Astrocyte of the cerebellum (primary cell): ENCODE results near the gene ASPG.

Experiments used
- DNase-seq: peaks from one replicate; pipeline ENCODE4 v3.0.0-alpha.2; 2011; ENCODE audit warnings: low read depth
- H3K4me3 ChIP-seq: 2 replicates; pipeline ENCODE4 v1.5.1; 2011; ENCODE audit warnings: mild to moderate bottlenecking, low read depth, low read length, moderate library complexity
- in situ Hi-C: cut with HindIII; loops from 2 replicates; pipeline ENCODE4 v1.10.0; 2017; ENCODE audit warnings: low sequenced_read_pairs
- TF ChIP-seq, protein P1 (sequence below): IDR thresholded peaks from 2 replicates; pipeline ENCODE4 v1.5.1; 2012; ENCODE audit warnings: low read length, low read depth, moderate library complexity, mild to moderate bottlenecking; ENCODE audit errors: missing control alignments

Gene ASPG

DNA sequence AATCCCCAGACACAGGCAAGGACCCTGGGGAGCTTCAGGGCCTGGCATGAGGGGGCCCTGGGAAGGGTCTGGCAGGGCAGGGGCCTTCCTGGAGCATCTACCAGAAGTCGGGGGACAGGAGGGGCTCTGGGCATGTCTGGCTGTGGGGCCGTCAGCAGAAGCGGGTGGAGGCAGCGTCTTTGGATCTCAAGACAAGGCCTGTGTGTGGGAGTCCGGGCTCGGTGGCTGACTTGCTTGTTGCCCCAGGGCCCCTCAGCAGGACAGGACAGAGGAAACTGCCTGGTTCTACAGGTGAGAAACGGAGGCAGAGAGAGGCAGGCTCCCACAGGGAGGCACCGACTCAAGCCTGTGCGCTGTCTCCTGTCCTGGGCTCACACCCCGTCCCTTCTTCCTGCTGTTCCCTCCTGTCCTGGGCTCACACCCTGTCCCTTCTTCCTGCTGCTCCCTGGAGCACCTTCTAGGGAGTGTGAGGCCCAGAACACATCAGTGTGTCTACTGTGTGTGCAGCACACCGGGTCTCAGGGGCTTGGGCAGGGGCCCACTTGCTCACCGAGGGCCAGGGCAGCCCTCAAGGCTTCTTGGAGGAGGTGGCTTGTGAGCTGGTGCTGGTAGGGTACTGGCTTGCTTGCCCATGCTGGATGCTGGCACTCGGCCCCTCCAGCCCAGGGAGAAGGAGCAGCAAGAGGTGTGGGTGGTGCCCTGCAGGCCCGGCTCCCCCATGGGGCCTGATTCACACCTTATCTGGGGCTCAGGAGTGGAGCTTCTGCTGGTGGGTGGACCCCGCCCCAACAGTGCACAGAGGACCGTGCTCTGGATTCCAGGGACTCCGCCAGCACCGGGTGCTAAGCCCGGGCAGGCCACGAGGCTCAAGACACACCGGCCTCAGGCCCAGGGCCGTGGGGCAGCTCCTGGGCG, 14.9 kb downstream of the ASPG start:
- DNase-seq = no peak
- TF ChIP-seq, protein P1, sequence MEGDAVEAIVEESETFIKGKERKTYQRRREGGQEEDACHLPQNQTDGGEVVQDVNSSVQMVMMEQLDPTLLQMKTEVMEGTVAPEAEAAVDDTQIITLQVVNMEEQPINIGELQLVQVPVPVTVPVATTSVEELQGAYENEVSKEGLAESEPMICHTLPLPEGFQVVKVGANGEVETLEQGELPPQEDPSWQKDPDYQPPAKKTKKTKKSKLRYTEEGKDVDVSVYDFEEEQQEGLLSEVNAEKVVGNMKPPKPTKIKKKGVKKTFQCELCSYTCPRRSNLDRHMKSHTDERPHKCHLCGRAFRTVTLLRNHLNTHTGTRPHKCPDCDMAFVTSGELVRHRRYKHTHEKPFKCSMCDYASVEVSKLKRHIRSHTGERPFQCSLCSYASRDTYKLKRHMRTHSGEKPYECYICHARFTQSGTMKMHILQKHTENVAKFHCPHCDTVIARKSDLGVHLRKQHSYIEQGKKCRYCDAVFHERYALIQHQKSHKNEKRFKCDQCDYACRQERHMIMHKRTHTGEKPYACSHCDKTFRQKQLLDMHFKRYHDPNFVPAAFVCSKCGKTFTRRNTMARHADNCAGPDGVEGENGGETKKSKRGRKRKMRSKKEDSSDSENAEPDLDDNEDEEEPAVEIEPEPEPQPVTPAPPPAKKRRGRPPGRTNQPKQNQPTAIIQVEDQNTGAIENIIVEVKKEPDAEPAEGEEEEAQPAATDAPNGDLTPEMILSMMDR = no peak
- in situ Hi-C loops = no loop called here
- H3K4me3 ChIP-seq = no peak overlapping the region

DNA sequence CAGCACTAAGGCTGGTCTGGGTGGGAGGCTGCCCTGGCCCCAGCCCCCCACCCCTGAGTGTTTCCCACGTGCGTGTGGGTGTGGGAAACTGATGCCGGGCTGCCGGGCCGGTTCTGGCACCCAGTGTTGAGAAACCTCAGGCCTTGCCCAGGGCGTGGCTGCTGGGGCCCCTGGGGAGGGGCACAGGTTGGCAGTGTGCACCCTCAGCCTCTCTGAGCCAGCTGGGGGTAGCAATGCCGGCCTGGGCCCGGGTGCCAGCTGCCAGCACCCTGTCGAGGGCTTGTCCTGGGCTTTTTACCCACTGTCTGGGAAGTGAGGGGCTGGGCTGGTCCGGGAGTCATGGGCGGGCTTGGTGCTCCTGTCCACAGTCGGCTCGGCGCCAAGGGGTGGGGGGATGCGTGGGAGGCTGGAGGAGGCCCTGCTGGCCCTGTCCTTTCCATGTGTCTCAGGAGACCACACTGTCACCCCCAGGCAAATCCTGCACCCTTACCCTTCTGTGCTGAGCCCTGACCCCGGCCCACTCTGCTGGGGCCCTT, 15.7 kb downstream of the ASPG start:
- TF ChIP-seq, protein P1 = no peak
- H3K4me3 ChIP-seq = no peak overlapping the region
- DNase-seq = no peak
- in situ Hi-C loops = no loop called here

DNA sequence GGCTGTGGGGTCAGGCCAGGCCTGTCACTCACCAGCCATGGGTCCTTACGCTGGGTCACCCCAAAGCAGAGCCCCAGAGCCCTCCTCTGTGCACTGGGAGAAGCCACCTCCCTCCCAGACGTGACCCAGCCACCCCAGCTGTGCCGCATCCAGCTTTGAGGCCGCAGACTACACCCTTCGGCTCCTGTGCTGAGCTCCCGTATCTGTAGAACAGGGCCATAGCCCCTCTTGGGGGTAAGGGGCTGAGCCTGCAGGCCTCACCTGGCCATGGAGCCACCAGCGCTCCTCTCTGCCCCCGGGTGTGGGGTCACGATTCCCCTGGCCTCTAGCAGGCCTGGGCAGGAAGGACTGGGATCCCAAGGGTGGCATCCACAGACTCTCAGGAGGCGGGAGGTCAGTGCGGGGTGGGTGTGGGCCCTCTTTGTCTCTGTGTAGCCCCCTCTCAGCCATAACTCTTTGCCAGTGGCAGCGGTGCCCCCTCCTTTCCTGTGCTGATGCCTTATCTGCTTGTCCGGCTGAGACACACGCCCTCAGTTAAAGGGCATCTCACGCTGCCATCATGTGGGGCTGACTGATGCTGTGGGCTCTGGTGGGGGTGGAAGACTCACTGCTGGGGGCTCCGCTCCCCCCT, 16.3 kb downstream of the ASPG start:
- in situ Hi-C loops = no loop called here
- H3K4me3 ChIP-seq = no peak overlapping the region
- TF ChIP-seq, protein P1 = no peak
- DNase-seq = no peak

DNA sequence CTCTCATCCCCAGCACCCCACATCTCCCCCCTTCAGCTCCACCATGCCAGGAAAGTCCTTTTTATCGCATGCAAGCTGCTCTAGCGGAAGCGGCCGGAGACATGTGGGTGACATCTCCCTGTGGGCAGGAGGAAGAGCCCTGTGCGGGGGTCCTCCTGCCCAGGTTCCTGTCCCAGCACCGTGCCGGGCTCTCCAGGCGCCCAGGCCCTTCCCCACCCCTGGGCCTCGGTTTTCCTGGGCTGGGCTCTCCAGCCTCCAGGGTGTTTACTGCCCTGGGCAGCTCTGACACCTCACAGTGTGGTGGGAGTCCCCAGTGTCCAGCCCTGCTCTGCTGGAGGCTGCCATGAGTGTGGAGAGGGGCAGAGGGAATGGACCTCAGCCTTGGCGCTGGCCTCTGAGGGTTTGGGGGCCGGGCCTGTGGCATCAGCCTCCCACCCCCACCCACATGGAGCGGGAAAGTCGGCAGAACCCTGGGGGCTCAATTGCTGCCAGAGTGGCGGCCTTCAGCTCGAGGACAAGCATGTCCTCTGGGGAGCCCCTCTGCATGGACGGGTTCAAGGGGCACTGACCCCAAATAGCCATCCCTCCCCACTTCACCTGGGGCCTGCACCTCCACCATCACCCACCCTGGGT, 16.9 kb downstream of the ASPG start:
- TF ChIP-seq, protein P1 = no peak
- H3K4me3 ChIP-seq = no peak overlapping the region
- in situ Hi-C loops = no loop called here
- DNase-seq = no peak

DNA sequence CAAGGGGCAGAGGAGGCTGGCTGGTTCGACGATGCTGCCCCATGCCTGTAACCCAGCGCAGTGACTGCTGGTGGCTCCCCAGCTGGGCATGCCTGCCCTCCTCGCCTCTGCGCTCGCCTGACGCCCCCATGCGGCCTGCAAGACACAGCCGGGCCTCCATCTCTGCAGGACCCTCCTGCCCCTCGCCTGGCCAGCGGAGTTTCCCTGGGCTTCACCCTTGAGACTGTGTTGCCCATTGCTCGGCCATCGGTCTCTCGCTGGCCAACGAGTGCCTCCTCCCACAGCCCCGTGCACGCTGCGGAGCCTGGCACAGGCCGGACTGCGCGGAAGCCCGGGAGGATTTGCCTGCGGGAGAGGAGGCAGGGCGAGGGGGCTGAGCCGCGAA, 17.6 kb downstream of the ASPG start:
- in situ Hi-C loops = no loop called here
- H3K4me3 ChIP-seq = no peak overlapping the region
- TF ChIP-seq, protein P1 = no peak
- DNase-seq = no peak

DNA sequence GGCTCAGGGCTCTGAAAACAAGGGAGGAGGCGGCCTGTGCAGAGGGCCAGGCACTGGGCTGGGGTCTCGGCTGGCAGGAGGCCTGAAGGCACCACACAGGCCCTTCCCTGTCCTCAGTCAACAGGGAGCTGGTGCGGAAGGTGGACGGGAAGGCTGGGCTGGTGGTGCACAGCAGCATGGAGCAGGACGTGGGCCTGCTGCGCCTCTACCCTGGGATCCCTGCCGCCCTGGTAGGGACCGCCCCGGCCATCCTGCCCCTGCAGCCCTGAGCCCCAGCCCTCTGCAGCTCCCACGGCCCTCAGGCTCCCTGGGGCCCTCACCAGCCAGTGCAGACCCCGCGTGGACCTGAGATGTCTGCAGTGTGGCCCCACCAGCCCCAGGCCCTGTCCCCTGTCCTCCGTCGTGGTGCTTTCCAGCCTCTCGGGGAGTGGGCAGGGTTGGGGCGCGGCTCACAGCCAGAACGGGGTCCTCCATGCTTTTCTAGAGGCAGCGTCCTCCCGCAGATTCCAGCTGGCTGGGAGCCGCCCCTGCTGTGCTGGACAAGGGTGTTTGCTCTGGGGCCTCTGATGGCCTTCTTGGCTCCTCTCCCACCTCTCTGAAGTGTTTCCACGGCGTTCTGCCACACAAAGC, 18.1 kb downstream of the ASPG start:
- DNase-seq = no peak
- in situ Hi-C loops = no loop called here
- no peak overlapping the region for H3K4me3 ChIP-seq
- TF ChIP-seq, protein P1 = no peak
